ENCODE data around the gene LAMA1.

The LAMA1 gene

DNA sequence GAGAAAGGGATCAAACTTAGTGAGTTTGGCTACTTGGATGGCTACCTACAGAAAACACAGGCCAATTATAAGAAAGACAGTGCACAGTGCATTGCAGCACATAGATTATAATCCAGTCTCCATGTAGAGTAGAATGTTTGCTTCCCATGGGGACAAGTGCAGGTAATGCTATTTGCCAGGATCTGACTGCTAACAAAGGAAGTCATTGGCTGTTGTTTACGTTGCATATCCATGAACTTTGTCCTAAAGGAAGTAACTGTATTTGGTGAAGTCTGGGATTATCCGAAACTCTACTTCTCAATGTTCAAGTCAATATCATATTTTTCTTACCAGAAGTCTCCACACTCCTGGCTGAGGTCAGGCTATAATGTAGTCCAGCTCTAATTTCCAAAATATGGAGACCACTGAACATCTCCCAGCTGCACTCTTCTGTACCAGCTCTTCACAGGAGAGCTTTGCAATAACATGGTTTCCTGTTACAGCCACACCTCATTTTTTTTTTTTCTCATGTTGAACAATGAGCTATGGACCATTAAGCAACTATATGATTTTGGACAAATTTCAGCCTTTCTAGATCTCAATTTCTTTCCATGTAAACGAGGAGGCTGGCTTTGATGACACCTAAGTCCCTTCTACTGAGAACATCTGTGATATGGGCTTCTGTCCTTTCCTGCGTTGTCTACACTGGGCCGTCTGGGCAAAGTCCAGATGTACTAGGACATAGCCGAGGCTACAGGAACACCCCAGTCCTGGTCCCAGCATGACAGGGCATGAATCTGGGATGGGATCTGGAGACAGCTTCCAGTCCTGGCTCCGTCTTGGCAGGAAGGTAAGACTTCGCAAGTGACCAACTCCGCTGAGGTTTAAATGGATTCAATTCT is 154.8 kb downstream of the LAMA1 start:
- Histone ChIP-seq H3K4me2 (ENCODE audit: low read length) (no peak overlapping the region), H3K9ac (no peak overlapping the region)
- TF ChIP-seq CTCF (IDR thresholded peaks at IDR 0.05), result no peak

GRCh38 chr18:6961331-6961730 is 156.3 kb downstream of the LAMA1 start:
- no peak for TF ChIP-seq CTCF (IDR thresholded peaks at IDR 0.05)
- no peaks in the 10 kb centered on the region for H3K79me2 ChIP-seq
- no peak overlapping the region for H3K4me3 ChIP-seq (ENCODE audit: low read depth, low read length)
- no peaks in the 10 kb centered on the region for H3K4me1 ChIP-seq
- no peak overlapping the region for H3K27ac ChIP-seq
- H3K4me2 ChIP-seq (ENCODE audit: low read length), result no peak overlapping the region
- no peak overlapping the region for H3K9ac ChIP-seq
- H3K36me3 ChIP-seq (ENCODE audit: control insufficient read depth, insufficient read depth, low read length), result no peaks in the 10 kb centered on the region
- H3K9me3 ChIP-seq (ENCODE audit: control insufficient read depth, low read length), result no peaks in the 10 kb centered on the region
- H3K27me3 ChIP-seq (ENCODE audit: control insufficient read depth, insufficient read depth, low read length), result no peaks in the 10 kb centered on the region
- H2AFZ ChIP-seq, result no peak overlapping the region

More for the DNA sequence above, 154.8 kb downstream of the LAMA1 start:
- H3K9me3 ChIP-seq (ENCODE audit: control insufficient read depth, low read length), result no peaks in the 10 kb centered on the region
- H3K4me3 ChIP-seq (ENCODE audit: low read depth, low read length), result no peak overlapping the region
- H3K4me1 ChIP-seq, result no peaks in the 10 kb centered on the region
- H3K27ac ChIP-seq, result no peak overlapping the region
- H3K36me3 ChIP-seq (ENCODE audit: control insufficient read depth, insufficient read depth, low read length), result no peaks in the 10 kb centered on the region
- H3K79me2 ChIP-seq, result no peaks in the 10 kb centered on the region
- H2AFZ ChIP-seq, result no peak overlapping the region
- no peaks in the 10 kb centered on the region for H3K27me3 ChIP-seq (ENCODE audit: control insufficient read depth, insufficient read depth, low read length)

GRCh38 chr18:6960656-6961055 is 156.9 kb downstream of the LAMA1 start:
- no peak for TF ChIP-seq CTCF (IDR thresholded peaks at IDR 0.05)

GRCh38 chr18:6960124-6960523 is 157.5 kb downstream of the LAMA1 start:
- Histone ChIP-seq H3K4me1 (no peaks in the 10 kb centered on the region), H3K27me3 (ENCODE audit: control insufficient read depth, insufficient read depth, low read length) (no peaks in the 10 kb centered on the region), H3K79me2 (no peaks in the 10 kb centered on the region), H3K9me3 (ENCODE audit: control insufficient read depth, low read length) (no peaks in the 10 kb centered on the region), H3K4me2 (ENCODE audit: low read length) (no peak overlapping the region), H3K27ac (no peak overlapping the region), H3K36me3 (ENCODE audit: control insufficient read depth, insufficient read depth, low read length) (no peaks in the 10 kb centered on the region), H2AFZ (no peak overlapping the region), H3K9ac (no peak overlapping the region), H3K4me3 (ENCODE audit: low read depth, low read length) (no peak overlapping the region)
- TF ChIP-seq CTCF (IDR thresholded peaks at IDR 0.05), result no peak

More at GRCh38 chr18:6960656-6961055, 156.9 kb downstream of the LAMA1 start:
- Histone ChIP-seq H3K4me2 (ENCODE audit: low read length) (no peak overlapping the region), H3K4me3 (ENCODE audit: low read depth, low read length) (no peak overlapping the region), H3K9me3 (ENCODE audit: control insufficient read depth, low read length) (no peaks in the 10 kb centered on the region), H3K27ac (no peak overlapping the region), H2AFZ (no peak overlapping the region), H3K4me1 (no peaks in the 10 kb centered on the region), H3K79me2 (no peaks in the 10 kb centered on the region), H3K27me3 (ENCODE audit: control insufficient read depth, insufficient read depth, low read length) (no peaks in the 10 kb centered on the region), H3K36me3 (ENCODE audit: control insufficient read depth, insufficient read depth, low read length) (no peaks in the 10 kb centered on the region), H3K9ac (no peak overlapping the region)

- Histone ChIP-seq H3K9ac (no peak overlapping the region), H3K4me1 (no peaks in the 10 kb centered on the region), H3K36me3 (ENCODE audit: control insufficient read depth, insufficient read depth, low read length) (no peaks in the 10 kb centered on the region), H3K4me2 (ENCODE audit: low read length) (no peak overlapping the region), H3K9me3 (ENCODE audit: control insufficient read depth, low read length) (no peaks in the 10 kb centered on the region), H3K79me2 (no peaks in the 10 kb centered on the region), H2AFZ (no peak overlapping the region), H3K27me3 (ENCODE audit: control insufficient read depth, insufficient read depth, low read length) (no peaks in the 10 kb centered on the region), H3K4me3 (ENCODE audit: low read depth, low read length) (no peak overlapping the region), H3K27ac (no peak overlapping the region)
- no peak for TF ChIP-seq CTCF (IDR thresholded peaks at IDR 0.05)
Observed at GRCh38 chr18:6959110-6959509, 158.5 kb downstream of the LAMA1 start.
